HG03565 (cell line): ENCODE data around the gene CXXC1.
"Not testable (repeated sequence)": the region's sequence is repeated elsewhere in the genome, so short reads cannot be mapped to it uniquely, and the experiment has no call there.

ENCODE experiments used
- ATAC-seq: cut with Tn5 transposase; IDR thresholded peaks from one replicate; pipeline ENCODE4 v1.9.1; 2021; ENCODE audit warnings: mild to moderate bottlenecking, moderate library complexity; ENCODE audit not compliant: unreplicated experiment

The CXXC1 gene

GRCh38 chr18:50298443-50299284 lies 11.2 kb upstream of the CXXC1 start:
- no peak for ATAC-seq

- ATAC-seq = peak; percentile 99
Observed at GRCh38 chr18:50297621-50298442, 10.3 kb upstream of the CXXC1 start.

GRCh38 chr18:50293039-50293438 lies 5.5 kb upstream of the CXXC1 start:
- ATAC-seq = no peak

- ATAC-seq = no peak
Observed at GRCh38 chr18:50289108-50289443, 1.6 kb upstream of the CXXC1 start.

GRCh38 chr18:50288348-50289107 lies 1.0 kb upstream of the CXXC1 start:
- ATAC-seq = not testable (repeated sequence)

- ATAC-seq = no peak
Observed at GRCh38 chr18:50287028-50287440, 458 bp downstream of the CXXC1 start.

- ATAC-seq = no peak
Observed at GRCh38 chr18:50286391-50287027, 983 bp downstream of the CXXC1 start.

- ATAC-seq = no peak
Observed at GRCh38 chr18:50285631-50286321, 1.7 kb downstream of the CXXC1 start.

- no peak for ATAC-seq
Observed at GRCh38 chr18:50285071-50285470, 2.4 kb downstream of the CXXC1 start.

GRCh38 chr18:50284255-50284885 lies 3.1 kb downstream of the CXXC1 start:
- no peak for ATAC-seq

GRCh38 chr18:50283469-50284209 lies 3.9 kb downstream of the CXXC1 start:
- no peak for ATAC-seq

- no peak for ATAC-seq
Observed at GRCh38 chr18:50282521-50283335, 4.8 kb downstream of the CXXC1 start.

GRCh38 chr18:50281972-50282520 lies 5.4 kb downstream of the CXXC1 start:
- ATAC-seq = no peak

- peak; percentile 85 for ATAC-seq
Observed at GRCh38 chr18:50281295-50281971, 6.1 kb downstream of the CXXC1 start, which contains the start of gene MBD1. Gene MBD1 (minus strand): TSS chr18:50281523. CDS start chr18:50279992, 1,531 bp downstream.

GRCh38 chr18:50280707-50281294 lies 6.7 kb downstream of the CXXC1 start:
- ATAC-seq = no peak

- no peak for ATAC-seq
Observed at GRCh38 chr18:50279752-50280151, 7.7 kb downstream of the CXXC1 start.

- ATAC-seq = no peak
Observed at GRCh38 chr18:50277942-50278341, 9.6 kb downstream of the CXXC1 start.
